Chondrocyte (in vitro differentiated cells): ENCODE data around the gene NUDT9. TPM values are rescaled to one million over a fixed set of nuclear protein-coding genes. Genes with fewer than 3 reads are reported as not detected.
"Not testable (repeated sequence)": the region's sequence is repeated elsewhere in the genome, so short reads cannot be mapped to it uniquely, and the experiment has no call there.

Experiments used
- DNase-seq: peaks from one replicate; pipeline ENCODE4 v3.0.0; 2021; ENCODE audit warnings: mixed read lengths, low spot score
- H3K27ac Mint-ChIP-seq: one replicate; pipeline ENCODE4 v1.8.0; 2021; ENCODE audit warnings: mild to moderate bottlenecking, moderate library complexity, mixed read lengths; ENCODE audit not compliant: unreplicated experiment
- H3K27me3 Mint-ChIP-seq: 2 replicates; pipeline ENCODE4 v1.8.0; 2021; ENCODE audit warnings: low read depth, mixed read lengths
- H3K36me3 Mint-ChIP-seq: 2 replicates; pipeline ENCODE4 v1.8.0; 2021; ENCODE audit warnings: low read depth, mixed read lengths
- H3K4me1 Mint-ChIP-seq: 2 replicates; pipeline ENCODE4 v1.8.0; 2021; ENCODE audit warnings: low read depth, mild to moderate bottlenecking, mixed read lengths
- H3K4me3 Mint-ChIP-seq: one replicate; pipeline ENCODE4 v1.8.0; 2021; ENCODE audit warnings: mild to moderate bottlenecking, moderate library complexity, mixed read lengths; ENCODE audit not compliant: unreplicated experiment
- H3K9me3 Mint-ChIP-seq: 2 replicates; pipeline ENCODE4 v1.8.0; 2021; ENCODE audit warnings: low read depth, mixed read lengths
- CTCF ChIP-seq: fragments of 200-600 bp; sonication (generic); IDR thresholded peaks from 2 replicates; pipeline ENCODE4 v1.5.0; 2021; ENCODE audit warnings: antibody characterized with exemption, mild to moderate bottlenecking, moderate library complexity
- total RNA-seq: library from RNA; stranded (reverse); gene quantifications from 3 replicates; pipeline ENCODE4 v1.2.1, GENCODE V29; 2021

NUDT9 gene
- total RNA-seq, 1 donor from 2014 or later, result 20.5 TPM

- H3K4me3 Mint-ChIP-seq, result no peak overlapping the region
- peaks cover 26% of the 10 kb centered on the region for H3K4me1 Mint-ChIP-seq
- no peak overlapping the region for H3K27ac Mint-ChIP-seq
- no peaks in the 10 kb centered on the region for H3K27me3 Mint-ChIP-seq
- H3K36me3 Mint-ChIP-seq, result no peaks in the 10 kb centered on the region
- H3K9me3 Mint-ChIP-seq, result peaks cover 5% of the 10 kb centered on the region
- TF ChIP-seq CTCF, result no peak
- no peak for DNase-seq
Observed at GRCh38 chr4:87392183-87392582, 30.2 kb upstream of the NUDT9 start.

- H3K4me1 Mint-ChIP-seq, result peaks cover 10% of the 10 kb centered on the region
- not testable (repeated sequence) for H3K9me3 Mint-ChIP-seq, DNase-seq, H3K4me3 Mint-ChIP-seq, H3K27ac Mint-ChIP-seq, H3K27me3 Mint-ChIP-seq, H3K36me3 Mint-ChIP-seq
Observed at GRCh38 chr4:87395073-87395472, 27.3 kb upstream of the NUDT9 start.

- not testable (repeated sequence) for H3K4me3 Mint-ChIP-seq, H3K27me3 Mint-ChIP-seq, DNase-seq, H3K9me3 Mint-ChIP-seq, H3K36me3 Mint-ChIP-seq, H3K4me1 Mint-ChIP-seq, H3K27ac Mint-ChIP-seq
Observed at GRCh38 chr4:87395851-87396250, 26.5 kb upstream of the NUDT9 start.

GRCh38 chr4:87399148-87399547 is 23.2 kb upstream of the NUDT9 start:
- no peaks in the 10 kb centered on the region for H3K36me3 Mint-ChIP-seq
- peaks cover 12% of the 10 kb centered on the region for H3K9me3 Mint-ChIP-seq
- no peak overlapping the region for H3K4me3 Mint-ChIP-seq
- H3K4me1 Mint-ChIP-seq, result no peaks in the 10 kb centered on the region
- TF ChIP-seq CTCF, result no peak
- no peak for DNase-seq
- H3K27me3 Mint-ChIP-seq, result no peaks in the 10 kb centered on the region
- H3K27ac Mint-ChIP-seq, result no peak overlapping the region

- H3K27me3 Mint-ChIP-seq, result no peaks in the 10 kb centered on the region
- no peak overlapping the region for H3K27ac Mint-ChIP-seq
- TF ChIP-seq CTCF, result no peak
- H3K4me3 Mint-ChIP-seq, result no peak overlapping the region
- peaks cover 12% of the 10 kb centered on the region for H3K9me3 Mint-ChIP-seq
- H3K4me1 Mint-ChIP-seq, result no peaks in the 10 kb centered on the region
- DNase-seq, result no peak
- no peaks in the 10 kb centered on the region for H3K36me3 Mint-ChIP-seq
Observed at GRCh38 chr4:87399954-87400353, 22.4 kb upstream of the NUDT9 start.

GRCh38 chr4:87403732-87404131 is 18.6 kb upstream of the NUDT9 start:
- not testable (repeated sequence) for H3K36me3 Mint-ChIP-seq, H3K4me3 Mint-ChIP-seq, H3K27ac Mint-ChIP-seq, H3K4me1 Mint-ChIP-seq, DNase-seq, H3K27me3 Mint-ChIP-seq
- H3K9me3 Mint-ChIP-seq, result peaks cover 12% of the 10 kb centered on the region

- peaks cover 12% of the 10 kb centered on the region for H3K9me3 Mint-ChIP-seq
- H3K4me3 Mint-ChIP-seq, result no peak overlapping the region
- no peak overlapping the region for H3K27ac Mint-ChIP-seq
- H3K27me3 Mint-ChIP-seq, result no peaks in the 10 kb centered on the region
- TF ChIP-seq CTCF, result no peak
- peaks cover 4% of the 10 kb centered on the region for H3K4me1 Mint-ChIP-seq
- no peaks in the 10 kb centered on the region for H3K36me3 Mint-ChIP-seq
- DNase-seq, result no peak
Observed at GRCh38 chr4:87405211-87405820, 17.1 kb upstream of the NUDT9 start.
